ENCODE measurements around the gene EBF3. TPM values are rescaled to one million over a fixed set of nuclear protein-coding genes. Genes with fewer than 3 reads are reported as not detected.

EBF3 gene
- total RNA-seq, 6 experiments from 2014 or later: 0.12 TPM; not detected in 5

GRCh38 chr10:129970465-129971364, 6.6 kb upstream of the EBF3 start:
- no peak for DNase-seq
- intact Hi-C loops (cut with DNase I): loop anchor here (5.0 to 10.0 kb wide), 2 partner anchors 943 to 946 kb away; no protein-coding TSS in a partner anchor
- H3K36me3 ChIP-seq: no peaks in the 10 kb centered on the region
- H3K27me3 ChIP-seq: peaks cover 40 to 73% of the 10 kb centered on the region in 2 donors
- peaks cover 0 to 46% (median 0%) of the 10 kb centered on the region in 4 donors for H3K4me1 ChIP-seq
- H3K9me3 ChIP-seq: no peaks in the 10 kb centered on the region
- no peak for TF ChIP-seq CTCF (IDR thresholded peaks at IDR 0.05)
- WGBS (ENCODE audit: insufficient coverage, low coverage, low lambda C conversion rate, missing lambda C conversion rate): 5% methylated on average over 29 of the region's 58 CpGs
- no peak overlapping the region for H3K4me3 ChIP-seq
- H3K27ac ChIP-seq: no peak overlapping the region
- no peak for ATAC-seq

GRCh38 chr10:129969911-129970464, 5.9 kb upstream of the EBF3 start:
- Histone ChIP-seq H3K27me3 (peaks cover 42 to 80% of the 10 kb centered on the region in 2 donors), H3K36me3 (no peaks in the 10 kb centered on the region), H3K9me3 (no peaks in the 10 kb centered on the region), H3K27ac (no peak overlapping the region), H3K4me3 (no peak overlapping the region), H3K4me1 (peaks cover 0 to 50% (median 0%) of the 10 kb centered on the region in 4 donors)
- ATAC-seq (no peak), DNase-seq (no peak)
- TF ChIP-seq POLR2A (IDR thresholded peaks at IDR 0.05) (no peak), CTCF (IDR thresholded peaks at IDR 0.05) (no peak)
- intact Hi-C loops (cut with DNase I): loop anchor here (5.0 to 10.0 kb wide), 3 partner anchors 268 to 945 kb away; no protein-coding TSS in a partner anchor
- 1% methylated on average over 13 of the region's 14 CpGs for WGBS (ENCODE audit: insufficient coverage, low coverage, low lambda C conversion rate, missing lambda C conversion rate)

DNA sequence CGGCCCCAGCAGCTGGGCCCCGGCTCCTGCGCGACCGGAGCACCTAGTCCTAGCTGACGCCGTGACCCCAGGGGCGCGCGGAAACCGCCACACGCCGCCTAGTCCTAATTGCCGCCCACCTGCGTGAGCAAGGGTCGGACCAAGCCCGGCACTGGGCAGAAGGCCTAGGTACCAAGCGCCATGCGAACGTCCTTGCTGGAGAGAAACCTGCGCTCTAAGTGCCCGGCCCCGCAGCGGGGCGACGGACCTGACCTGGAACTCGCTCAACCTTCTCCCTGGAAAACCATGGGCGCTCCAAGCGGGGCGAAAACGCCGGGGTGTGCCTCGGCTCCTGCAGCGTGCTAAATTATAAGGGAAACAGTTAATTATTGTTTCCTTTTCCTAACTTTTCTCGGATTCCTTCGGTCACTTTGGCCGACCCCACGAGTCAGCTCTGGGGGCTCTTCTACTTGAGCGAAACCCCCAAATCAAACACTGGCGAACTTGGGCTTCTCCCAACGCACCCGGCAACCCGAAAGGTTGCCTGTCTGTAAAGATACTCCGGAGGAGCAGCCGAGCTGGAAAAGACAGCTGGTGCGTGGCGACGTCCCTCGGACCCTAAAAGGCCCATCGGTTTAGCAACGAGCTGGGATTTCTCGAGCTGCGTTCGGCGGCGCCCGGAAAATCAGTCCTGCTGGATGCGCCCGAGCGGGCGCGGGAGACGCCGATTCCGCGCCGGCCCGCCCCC, 5.3 kb upstream of the EBF3 start:
- DNase-seq (no peak), ATAC-seq (no peak)
- intact Hi-C loops (cut with DNase I): loop anchor here in 1 of 2 donors (5.0 kb wide), 1 partner anchor 267 kb away; no protein-coding TSS in a partner anchor
- Histone ChIP-seq H3K27me3 (peaks cover 47 to 86% of the 10 kb centered on the region in 2 donors), H3K4me3 (no peak overlapping the region), H3K36me3 (no peaks in the 10 kb centered on the region), H3K27ac (no peak overlapping the region), H3K4me1 (peaks cover 0 to 55% (median 0%) of the 10 kb centered on the region in 4 donors), H3K9me3 (no peaks in the 10 kb centered on the region)
- TF ChIP-seq CTCF (IDR thresholded peaks at IDR 0.05) (no peak), POLR2A (IDR thresholded peaks at IDR 0.05) (no peak)
- 4% methylated on average over 15 of the region's 68 CpGs for WGBS (ENCODE audit: insufficient coverage, low coverage, low lambda C conversion rate, missing lambda C conversion rate)

DNA sequence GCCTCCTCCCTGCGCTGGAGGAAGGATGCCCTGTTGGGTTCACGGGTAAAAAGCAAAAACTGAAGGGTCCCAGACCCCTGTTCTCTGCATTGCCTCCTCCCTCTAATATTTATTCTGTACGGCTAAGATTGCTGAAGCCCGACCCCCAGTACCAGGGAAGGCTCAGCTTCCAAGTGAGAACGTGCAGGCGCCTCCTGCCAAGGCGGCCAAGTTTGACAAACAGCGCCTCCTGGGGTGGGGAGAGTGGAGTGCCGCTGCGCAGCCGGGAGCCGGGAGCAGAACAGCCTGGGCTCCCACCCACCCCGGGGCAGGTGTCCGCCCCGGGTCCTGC, 4.7 kb upstream of the EBF3 start:
- Histone ChIP-seq H3K27ac (no peak overlapping the region), H3K36me3 (no peaks in the 10 kb centered on the region), H3K27me3 (peaks cover 47 to 86% of the 10 kb centered on the region in 2 donors), H3K4me1 (peaks cover 0 to 58% (median 0%) of the 10 kb centered on the region in 4 donors), H3K4me3 (no peak overlapping the region), H3K9me3 (no peaks in the 10 kb centered on the region)
- ATAC-seq (peak; percentile 43 to 61 (median 60)), DNase-seq (peak in 2 of 3 donors; percentile 57 to 62)
- TF ChIP-seq CTCF (IDR thresholded peaks at IDR 0.05): peak; percentile 38 to 61 (median 52)
- TF ChIP-seq POLR2A (IDR thresholded peaks at IDR 0.05): no peak
- intact Hi-C loops (cut with DNase I): loop anchor here in 1 of 2 donors (5.0 kb wide), 1 partner anchor 267 kb away; no protein-coding TSS in a partner anchor
- no CpG with 5 or more reads among the region's 15 CpGs for WGBS (ENCODE audit: insufficient coverage, low coverage, low lambda C conversion rate, missing lambda C conversion rate)
